Ramos (cell line): ENCODE measurements around the gene DIRAS1.
"Not testable (repeated sequence)": the region's sequence is repeated elsewhere in the genome, so short reads cannot be mapped to it uniquely, and the experiment has no call there.

Experiments used
- in situ Hi-C: fragments of 300-500 bp; cut with MboI; formaldehyde crosslinking; loops from one replicate; pipeline ENCODE4 v1.14.3; 2022; ENCODE audit warnings: low sequenced_read_pairs; ENCODE audit not compliant: unreplicated experiment

Gene DIRAS1

DNA sequence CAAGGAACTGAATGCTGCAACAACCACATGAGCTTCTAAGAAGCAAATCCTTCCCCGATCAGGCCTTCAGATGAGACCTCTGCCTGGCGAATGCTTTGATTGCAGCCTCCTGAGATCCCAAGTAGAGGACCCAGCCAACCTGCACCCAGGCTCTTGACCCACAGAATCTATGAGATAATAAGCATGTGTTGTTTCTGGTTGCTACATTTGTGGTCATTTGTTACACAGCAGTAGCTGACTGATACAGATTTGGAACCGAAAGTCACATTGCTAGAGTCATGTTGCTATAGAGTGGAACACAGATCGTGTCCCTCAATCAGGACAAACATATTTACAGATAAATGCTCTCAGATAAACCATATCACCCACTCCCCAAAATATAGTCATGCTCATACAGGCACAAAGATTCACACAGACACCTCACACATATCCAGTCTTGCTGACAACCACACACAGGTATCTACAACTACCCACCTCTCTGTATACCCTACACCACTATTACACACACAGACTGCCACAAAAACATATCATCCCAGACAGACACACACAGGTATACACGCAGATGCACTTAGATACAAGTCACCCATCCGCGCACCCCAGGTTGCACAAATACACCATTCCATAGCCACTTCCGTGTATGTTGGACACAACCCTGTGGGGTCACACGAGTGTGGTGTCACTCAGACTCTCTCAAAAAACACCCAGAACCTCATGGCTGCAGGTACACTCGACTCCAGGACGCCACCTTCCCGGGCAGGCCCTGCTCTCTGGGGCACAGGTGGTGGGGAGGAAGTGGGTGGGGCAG lies 5.5 kb downstream of the DIRAS1 start:
- in situ Hi-C loops = no loop called here

DNA sequence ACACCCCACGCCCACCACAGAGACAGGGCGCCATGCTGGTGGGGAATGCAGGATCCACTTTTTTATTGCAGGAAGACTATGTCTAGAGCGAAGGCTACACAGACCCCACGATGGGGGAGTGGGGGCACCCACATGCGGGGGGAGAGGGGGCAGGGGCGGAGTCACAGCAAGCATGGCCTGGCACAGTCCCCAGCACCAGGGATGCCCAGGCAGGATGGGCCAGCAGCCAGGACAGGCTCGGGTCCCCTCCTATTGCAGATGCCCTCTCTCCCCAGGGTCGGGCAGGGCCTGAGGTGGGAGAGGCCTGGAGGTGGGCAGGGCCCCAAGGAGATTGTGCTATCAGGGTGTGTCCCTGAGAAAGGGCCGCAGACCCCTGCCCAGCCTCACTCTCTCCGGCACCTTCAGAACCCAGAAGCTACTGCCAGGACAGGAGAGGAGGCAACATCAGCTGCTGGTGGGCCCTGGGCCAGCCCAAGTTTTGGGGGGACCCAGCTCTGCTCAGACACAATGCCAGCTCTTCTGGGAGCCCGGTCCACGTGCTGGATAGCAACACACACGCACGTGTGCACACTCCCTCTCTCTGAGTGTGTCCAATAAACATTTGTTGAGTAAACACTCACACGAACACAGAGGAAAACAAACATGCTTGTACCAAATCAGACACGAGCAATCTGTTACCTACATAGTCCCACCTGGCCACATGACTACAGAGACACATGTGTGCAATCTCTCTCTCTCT lies 6.5 kb downstream of the DIRAS1 start:
- in situ Hi-C loops = no loop called here

DNA sequence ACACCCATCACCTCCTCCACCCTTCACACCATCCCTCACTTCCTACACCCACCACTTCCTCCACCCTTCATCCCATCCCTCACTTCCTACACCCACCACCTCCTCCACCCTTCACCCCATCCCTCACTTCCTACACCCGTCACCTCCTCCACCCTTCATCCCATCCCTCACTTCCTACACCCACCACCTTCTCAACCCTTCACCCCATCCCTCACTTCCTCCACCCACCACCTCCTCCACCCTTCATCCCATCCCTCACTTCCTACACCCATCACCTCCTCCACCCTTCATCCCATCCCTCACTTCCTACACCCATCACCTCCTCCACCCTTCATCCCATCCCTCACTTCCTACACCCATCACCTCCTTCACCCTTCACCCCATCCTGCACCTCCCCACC lies 7.1 kb downstream of the DIRAS1 start:
- in situ Hi-C loops = not testable (repeated sequence)

DNA sequence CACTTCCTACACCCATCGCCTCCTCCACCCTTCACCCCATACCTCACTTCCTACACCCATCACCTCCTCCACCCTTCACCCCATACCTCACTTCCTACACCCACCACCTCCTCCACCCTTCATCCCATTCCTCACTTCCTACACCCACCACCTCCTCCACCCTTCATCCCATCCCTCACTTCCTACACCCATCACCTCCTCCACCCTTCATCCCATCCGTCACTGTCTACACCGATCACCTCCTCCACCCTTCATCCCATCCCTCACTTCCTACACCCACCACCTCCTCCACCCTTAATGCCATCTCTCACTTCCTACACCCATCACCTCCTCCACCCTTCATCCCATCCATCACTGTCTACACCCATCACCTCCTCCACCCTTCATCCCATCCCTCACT lies 8.0 kb downstream of the DIRAS1 start:
- in situ Hi-C loops = not testable (repeated sequence)

DNA sequence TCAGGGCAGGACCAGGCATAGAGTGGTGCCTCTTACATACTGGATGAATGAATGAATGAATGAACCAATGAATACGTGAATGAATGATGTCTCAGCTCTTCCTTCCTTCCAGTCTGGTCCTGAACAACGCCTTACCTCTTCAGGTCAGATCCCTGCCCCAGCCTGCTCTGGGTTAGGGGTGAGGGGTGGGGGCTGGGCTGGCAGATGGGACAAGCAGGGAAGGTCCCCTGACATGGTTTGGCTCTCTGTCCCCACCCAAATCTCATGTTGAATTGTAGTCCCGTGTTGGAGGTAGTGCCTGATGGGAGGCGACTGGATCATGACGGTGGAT lies 9.3 kb downstream of the DIRAS1 start:
- in situ Hi-C loops = no loop called here

DNA sequence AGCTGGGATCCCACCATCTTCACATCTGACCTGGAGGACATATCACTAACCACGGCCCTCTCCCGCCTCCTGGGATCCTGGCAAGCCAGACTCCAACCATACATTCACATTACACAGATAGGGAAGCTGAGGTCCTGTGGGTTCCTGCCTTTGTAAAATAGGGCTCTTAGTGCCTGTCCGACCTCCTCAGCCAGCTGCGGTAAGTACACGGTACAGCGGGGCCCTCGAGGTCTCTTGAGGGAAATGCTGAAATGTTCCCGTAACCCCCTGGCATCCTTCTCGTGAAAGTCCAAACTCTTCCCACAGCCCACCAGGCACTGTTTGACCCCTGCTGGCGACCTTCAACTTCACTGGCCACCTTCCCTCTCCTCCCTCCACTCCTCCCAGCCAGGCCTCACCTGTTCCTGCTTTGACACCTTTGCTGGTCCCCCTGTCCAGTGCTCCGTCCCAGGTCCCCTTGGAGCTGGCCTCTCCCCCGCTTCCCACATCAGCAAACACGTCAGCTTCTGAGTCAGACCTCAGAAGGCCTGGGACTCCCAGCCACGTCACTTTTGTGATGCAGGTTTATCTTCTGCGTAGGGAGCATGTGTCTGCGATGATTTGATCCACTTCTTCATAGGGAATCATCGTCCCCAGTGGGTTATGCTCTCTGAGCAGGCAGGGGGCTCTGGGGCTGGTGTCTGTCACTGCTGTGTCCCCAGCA lies 9.8 kb downstream of the DIRAS1 start:
- in situ Hi-C loops = no loop called here

DNA sequence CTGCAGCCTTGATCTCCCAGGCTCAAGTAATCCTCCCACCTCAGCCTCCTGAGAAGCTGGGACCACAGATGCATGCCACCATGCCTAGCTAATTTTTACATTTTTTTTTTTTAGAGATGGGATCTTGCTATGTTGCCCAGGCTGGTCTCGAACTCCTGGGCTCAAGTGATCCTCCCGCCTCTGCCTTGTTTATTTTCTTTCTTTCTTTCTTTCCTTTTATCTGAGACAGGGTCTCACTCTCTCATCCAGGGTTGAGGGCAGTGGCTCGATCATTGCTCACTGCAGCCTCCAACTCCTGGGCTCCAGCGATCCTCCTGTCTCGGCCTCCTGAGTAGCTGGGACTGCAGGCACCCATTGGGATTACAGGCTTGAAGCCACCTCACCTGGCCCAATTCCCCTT lies 14.9 kb downstream of the DIRAS1 start:
- in situ Hi-C loops = no loop called here

DNA sequence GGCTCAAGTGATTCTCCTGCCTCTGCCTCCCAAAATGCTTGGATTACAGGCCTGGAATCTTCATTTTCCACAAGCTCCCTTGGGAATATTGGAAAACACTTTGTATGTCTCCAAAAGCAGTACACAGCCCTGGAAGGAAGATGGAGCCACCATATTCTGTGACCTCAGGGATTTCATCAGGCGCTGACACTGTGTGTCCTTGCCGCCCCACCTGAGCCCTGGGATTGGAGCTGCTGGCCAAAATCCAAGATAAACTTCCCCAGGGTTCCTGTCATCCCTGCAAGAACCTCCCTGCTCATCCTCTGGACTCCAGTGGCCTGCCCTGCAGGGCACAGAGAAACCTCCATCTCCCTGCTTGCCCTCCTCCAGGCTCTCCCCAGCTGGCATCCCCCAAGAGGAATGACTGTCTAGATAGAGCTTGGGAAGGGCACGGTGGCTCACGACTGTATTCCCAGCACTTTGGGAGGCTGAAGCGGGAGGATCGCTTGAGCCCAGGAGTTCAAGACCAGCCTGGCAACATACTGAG lies 17.4 kb downstream of the DIRAS1 start:
- in situ Hi-C loops = no loop called here

DNA sequence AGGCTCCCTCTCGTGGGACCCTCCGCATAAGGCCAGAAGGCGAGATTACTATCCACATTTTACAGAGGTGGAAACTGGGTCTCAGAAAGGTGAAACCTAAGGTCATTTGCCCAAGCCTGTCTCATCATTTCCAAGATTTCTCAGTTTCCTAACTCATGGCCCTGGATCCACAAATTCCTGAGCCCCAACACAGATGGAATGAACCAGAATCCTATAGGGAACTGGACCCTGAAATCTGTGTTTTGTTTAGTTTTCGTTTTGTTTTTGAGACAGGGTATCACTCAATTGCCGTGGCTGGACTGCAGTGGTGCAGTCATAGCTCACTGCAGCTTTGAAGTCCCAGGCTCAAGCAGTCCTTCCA lies 18.1 kb downstream of the DIRAS1 start:
- in situ Hi-C loops = no loop called here

DNA sequence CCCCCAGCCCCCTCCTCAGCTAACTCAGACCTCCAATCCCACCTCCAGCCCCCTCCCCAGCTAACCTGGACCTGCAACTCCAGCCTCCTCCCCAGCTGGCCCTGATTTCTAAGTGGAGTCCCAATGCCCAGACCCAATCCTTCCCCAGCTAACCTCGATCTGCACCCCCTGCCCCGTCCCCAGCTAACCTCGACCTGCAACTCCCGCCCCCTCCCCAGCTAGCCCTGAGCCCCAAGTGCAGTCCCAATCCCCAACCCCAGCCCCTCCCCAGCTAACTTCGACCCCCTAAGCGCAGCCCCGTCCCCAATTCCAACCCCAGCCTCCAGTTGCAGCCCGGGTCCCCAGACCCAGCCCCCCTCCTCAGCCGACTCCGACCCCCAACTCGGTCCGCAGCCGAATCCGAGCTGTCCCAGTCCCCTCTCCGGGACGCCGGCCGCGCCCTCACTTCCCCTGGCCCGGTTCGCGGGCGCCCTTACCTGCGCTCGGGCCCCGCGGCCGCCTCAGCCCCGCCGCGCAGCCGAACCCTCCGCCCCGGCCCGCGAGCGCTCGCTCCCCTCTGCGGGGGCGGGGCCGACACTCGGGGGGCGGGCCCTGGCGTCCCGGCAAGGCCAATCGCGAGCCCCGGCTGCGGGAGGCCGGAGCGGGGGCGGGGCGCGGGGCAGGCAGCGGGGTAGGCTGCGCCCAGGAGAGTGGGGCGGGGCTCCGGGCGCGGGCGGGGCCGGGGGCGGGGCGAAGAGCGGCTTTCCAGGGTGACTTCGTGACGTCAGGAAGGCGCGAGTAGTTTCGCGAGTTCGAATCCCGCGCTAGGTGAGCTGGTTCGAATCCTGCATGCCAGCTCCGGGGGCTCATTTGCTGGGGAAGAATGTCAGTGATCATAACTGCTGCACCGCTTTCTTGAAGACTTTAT lies 18.7 kb downstream of the DIRAS1 start, which contains the start of gene GNG7:
Gene GNG7, minus strand, starts transcription at position 525 of the 907 bp plus-strand sequence. CDS start 182,006 bp downstream, outside the sequence.
- in situ Hi-C loops = no loop called here

DNA sequence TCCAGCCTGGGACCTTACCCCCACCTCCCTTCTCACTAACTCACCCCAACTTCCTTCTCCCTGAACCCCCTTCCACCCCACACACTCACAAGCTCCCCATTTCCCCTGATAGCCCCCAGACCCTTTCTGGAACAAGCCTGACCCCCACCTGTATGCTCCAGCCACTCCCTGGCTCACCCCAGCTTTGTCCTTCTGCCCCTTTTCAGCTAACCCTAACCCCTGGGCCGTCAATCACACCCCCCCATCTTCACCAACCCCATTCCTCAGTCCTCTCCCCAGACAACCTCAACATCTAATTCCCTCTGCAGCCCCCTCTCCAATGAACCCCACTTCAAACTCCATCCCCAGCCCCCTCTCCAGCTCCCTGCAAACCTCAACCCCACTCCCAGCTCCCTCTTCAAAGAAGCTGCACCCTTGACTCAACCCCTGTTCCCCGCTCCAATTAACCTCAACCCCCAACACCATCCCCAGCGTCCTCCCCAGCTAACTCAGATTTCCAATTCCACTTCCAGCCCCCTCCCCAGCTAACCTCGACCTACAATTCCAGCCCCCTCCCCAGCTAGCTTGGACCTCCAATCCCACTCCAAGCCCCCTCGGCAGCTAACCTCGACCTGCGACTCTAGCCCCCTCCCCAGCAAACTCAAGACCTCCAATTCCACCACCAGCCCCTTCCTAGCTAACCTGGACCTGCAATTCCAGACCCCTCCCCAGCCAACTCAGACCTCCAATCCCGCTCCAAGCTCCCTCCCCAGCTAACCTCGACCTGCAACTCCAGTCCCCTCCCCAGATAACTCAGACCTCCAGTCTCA lies 19.6 kb downstream of the DIRAS1 start:
- in situ Hi-C loops = no loop called here

DNA sequence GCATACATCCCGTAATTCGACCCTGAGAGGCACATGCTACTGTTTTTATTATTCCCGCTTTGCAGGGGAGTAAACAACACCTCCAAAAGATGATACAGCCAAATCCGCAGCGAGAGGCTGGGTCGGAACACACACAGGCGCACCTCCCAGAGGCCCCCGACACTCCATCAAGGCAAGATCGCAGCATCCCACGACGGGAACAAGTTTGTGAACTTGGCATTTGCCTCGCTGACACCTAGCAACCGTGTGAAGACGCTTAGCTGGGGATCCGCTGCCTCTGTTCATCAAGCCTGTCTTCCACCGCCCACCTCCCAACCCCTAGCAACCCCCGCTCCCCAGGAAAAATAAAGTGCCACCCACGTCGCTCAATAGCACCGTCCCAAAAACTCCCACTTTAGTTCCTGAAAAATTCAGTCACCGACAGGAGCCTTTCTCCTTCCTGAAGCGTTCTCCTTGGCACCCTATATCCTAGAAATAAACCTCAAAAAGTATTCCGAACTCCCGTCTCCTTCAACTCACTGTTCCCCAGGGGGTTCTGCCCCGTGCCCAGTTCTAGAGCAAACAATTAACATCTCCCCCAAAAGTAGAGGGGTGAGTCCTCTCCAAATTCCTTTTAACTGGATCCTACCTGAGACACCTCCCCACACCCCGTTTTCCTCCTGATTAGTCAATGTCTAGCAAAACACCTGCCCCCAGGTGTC lies 20.4 kb downstream of the DIRAS1 start:
- in situ Hi-C loops = no loop called here

DNA sequence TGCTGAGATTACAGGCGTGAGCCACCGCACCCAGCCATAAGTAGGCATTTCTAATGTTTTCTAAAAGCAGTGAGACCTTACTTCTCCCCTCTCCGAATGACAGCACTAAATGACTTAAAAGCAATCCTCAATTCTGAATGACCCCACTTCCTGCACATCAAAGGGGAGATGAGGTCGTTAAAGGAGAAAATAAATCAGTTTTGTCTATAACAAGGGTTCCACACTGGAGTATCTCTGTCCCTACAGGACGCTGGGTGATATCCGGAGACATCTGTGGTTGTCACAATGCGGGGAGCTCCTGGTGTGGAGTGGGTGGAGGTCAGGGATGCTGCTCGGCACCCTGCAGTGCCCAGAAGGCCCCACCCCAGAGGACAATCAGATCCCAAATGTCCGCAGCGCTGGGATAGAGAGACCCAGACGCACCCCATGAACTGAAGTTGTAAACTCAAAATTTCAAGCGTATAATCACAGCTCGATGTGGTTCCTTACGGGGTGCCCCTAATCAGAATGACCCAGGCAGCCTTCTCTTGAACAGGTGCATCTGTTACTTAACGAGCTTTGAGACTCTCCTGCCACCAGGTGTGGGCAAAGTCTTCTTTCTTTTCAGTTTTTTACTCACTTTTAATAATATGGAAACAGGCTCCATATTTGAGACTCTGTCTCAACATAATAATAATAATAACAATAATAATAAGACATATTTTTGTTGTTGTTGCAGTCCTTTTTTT lies 21.6 kb downstream of the DIRAS1 start:
- in situ Hi-C loops = no loop called here

DNA sequence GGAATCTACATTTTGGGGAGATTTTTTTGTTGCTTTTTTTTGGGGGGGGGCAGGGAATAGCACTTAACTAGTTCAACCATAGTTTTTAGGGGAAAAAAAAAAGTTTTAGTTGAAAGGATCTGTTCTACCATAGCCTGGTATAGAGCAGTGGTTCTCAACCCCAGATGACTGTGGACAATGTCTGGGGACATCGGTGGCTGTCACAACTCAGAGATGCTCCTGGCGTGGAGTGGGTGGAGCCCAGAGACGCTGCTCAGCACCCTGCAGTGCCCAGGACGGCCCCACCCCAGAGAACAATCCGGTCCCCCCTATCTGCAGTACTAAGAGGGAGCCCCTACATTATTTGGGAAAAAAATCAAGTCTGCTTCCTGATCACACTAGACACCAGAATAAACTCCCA lies 27.0 kb downstream of the DIRAS1 start:
- in situ Hi-C loops = no loop called here

DNA sequence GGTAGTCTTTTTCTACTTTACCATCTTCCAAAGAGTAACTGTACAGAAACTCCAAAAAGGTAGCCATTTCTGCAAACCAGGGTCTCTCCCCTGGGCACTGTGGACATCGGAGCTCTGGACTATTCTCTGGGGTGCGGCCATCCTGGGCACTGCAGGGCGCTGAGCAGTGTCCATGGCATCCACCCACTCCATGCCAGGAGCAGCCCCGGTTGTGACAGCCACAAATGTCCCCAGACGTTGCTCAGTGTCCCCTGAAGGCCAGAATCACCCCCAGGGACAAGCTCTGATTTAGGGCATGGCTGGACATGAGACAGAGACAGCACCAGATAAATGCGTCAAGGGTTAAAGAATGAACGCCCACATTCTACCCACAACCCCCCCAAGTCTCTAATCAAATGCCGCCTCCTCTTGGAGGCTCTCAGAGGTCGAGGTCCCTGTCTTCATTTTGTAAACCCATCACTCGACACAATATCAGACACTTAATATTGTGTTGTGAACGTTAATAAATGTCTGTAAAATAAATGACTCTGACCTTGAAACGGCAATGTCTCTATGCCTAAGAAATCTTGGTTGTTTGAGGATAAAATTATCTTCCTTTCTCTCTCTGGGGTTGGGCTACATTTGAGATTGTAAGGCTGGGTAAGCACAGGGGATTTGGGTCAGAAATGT lies 27.5 kb downstream of the DIRAS1 start:
- in situ Hi-C loops = no loop called here

DNA sequence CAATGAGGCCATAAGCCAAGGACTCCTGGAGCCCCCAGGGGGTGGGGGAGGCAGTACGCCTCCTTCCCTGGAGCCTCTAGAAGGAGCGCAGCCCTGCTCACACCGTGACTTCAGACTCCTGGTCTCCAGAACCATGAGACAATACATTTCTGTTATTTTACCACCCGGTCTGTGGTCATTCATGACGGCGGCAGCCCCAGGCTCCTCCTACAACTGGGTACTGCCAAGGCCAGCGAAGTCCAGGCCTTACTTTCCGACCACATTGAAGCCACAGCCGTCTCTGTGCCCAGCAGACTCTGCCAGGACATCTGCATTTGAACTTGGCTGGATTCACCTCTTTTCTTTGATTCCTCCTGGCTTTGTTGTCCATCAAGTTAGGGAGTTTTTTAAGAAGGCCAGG lies 29.2 kb downstream of the DIRAS1 start:
- in situ Hi-C loops = no loop called here

DNA sequence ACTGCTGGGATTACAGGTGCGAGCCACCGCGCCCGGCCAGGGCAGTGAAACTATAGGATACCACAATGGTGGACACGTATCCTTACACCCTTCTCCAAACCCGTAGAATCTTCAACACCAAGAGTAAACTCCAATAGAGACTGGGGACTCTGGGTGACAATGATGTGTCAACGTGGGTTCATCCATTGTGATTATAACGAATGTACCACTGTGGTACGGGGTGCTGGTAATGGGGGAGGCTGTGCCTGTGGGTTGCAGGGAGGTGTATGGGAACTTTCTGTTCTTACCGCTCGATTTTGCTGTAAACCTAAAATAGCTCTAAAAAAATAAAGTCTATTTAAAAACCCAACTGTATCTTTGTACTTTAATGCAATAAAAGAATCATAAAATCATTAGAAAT lies 30.3 kb downstream of the DIRAS1 start:
- in situ Hi-C loops = no loop called here
